Endothelial cell of umbilical vein (primary cell): ENCODE measurements around the gene KCP. TPM values are rescaled to one million over a fixed set of nuclear protein-coding genes. Genes with fewer than 3 reads are reported as not detected.
A peak's percentile ranks its signal among the peaks of the same experiment; 100 is the strongest.

ENCODE experiments used
- BruUV-seq: library from RNA; stranded (reverse); fragments of 400-500 nt; replicated peaks from 2 replicates; lab custom pipeline; 2021; lab: Mats Ljungman, UMichigan
- CTCF ChIA-PET: fragments of 300-600, 350-600 bp; sonication (Branson Sonifier 250); formaldehyde crosslinking; loops from one replicate; lab custom pipeline; 2021; ENCODE audit warnings: antibody characterized with exemption, inconsistent platforms; lab: Charles Lee
- POLR2A ChIA-PET: fragments of 300-600, 350-600 bp; sonication (Branson Sonifier 250); formaldehyde crosslinking; loops from one replicate; lab custom pipeline; 2021; ENCODE audit warnings: antibody characterized with exemption, inconsistent platforms; lab: Charles Lee
- DNase-seq: peaks from one replicate; pipeline ENCODE4 v3.0.0-alpha.2; 2011; ENCODE audit warnings: low read depth, low spot score
- FAIRE-seq: peaks from 2 replicates; lab custom pipeline; 2011; peaks lifted over from hg19 to GRCh38; lab: Jason Lieb, UNC
- H2AFZ ChIP-seq: 2 replicates; pipeline ENCODE4 v1.6.0; 2012; ENCODE audit warnings: low read depth, low read length, control low read depth, inconsistent platforms
- H3K27ac ChIP-seq: 2 replicates; pipeline ENCODE4 v1.5.1; 2011; ENCODE audit warnings: low read depth, mild to moderate bottlenecking, control low read depth, low read length, moderate library complexity; ENCODE audit not compliant: insufficient read depth
- H3K27me3 ChIP-seq, 2 experiments: 2 replicates each; pipeline versions ENCODE4 v1.6.0 to v1.6.1; 2011; ENCODE audit warnings: low read length in 2 of 2, mixed read lengths in 1 of 2; ENCODE audit not compliant: control insufficient read depth in 2 of 2, insufficient read depth in 2 of 2
- H3K36me3 ChIP-seq, 2 experiments: 2 replicates in 1 of 2; 3 replicates in 1 of 2; pipeline ENCODE4 v1.5.1; 2011; ENCODE audit warnings: low read length in 2 of 2, mild to moderate bottlenecking in 1 of 2, moderate library complexity in 1 of 2; ENCODE audit not compliant: control insufficient read depth in 2 of 2, insufficient read depth in 2 of 2; ENCODE audit errors: extremely low read depth in 1 of 2
- H3K4me1 ChIP-seq: 3 replicates; pipeline ENCODE4 v1.5.1; 2011; ENCODE audit warnings: mild to moderate bottlenecking, low read length; ENCODE audit not compliant: control insufficient read depth, insufficient read depth; ENCODE audit errors: extremely low read depth
- H3K4me2 ChIP-seq: 2 replicates; pipeline ENCODE4 v1.6.1; 2011; ENCODE audit warnings: low read length, control low read depth, mixed read lengths; ENCODE audit not compliant: insufficient read depth
- H3K4me3 ChIP-seq, 3 experiments: fragments of 200-600 bp in 1 of 3; sonication (generic), shearing (Covaris generic) in 1 of 3; replicated peaks in 1 of 3; 2 replicates each; pipeline ENCODE4 v1.5.1; 2011 to 2016; ENCODE audit warnings: control low read depth in 3 of 3, low read length in 3 of 3, mild to moderate bottlenecking in 2 of 3, inconsistent platforms in 1 of 3, low read depth in 1 of 3, moderate library complexity in 1 of 3; ENCODE audit not compliant: insufficient read depth in 1 of 3
- H3K79me2 ChIP-seq: 2 replicates; pipeline ENCODE4 v1.6.0; 2012; ENCODE audit warnings: low read length, inconsistent platforms; ENCODE audit not compliant: control insufficient read depth, insufficient read depth
- H3K9ac ChIP-seq: replicated peaks from 2 replicates; pipeline ENCODE3; 2011; ENCODE audit warnings: low read length, control low read depth; ENCODE audit not compliant: insufficient read depth; ENCODE audit errors: extremely low read depth
- H3K9me1 ChIP-seq: replicated peaks from 3 replicates; pipeline ENCODE4 v1.6.0; 2011; ENCODE audit warnings: mild to moderate bottlenecking, low read length; ENCODE audit not compliant: control insufficient read depth, insufficient read depth; ENCODE audit errors: extremely low read depth
- H3K9me3 ChIP-seq: replicated peaks from 2 replicates; pipeline ENCODE4 v1.5.1; 2012; ENCODE audit warnings: low read length, inconsistent platforms; ENCODE audit not compliant: control insufficient read depth, insufficient read depth
- H4K20me1 ChIP-seq: replicated peaks from 2 replicates; pipeline ENCODE3; 2011; ENCODE audit warnings: mild to moderate bottlenecking, low read length; ENCODE audit not compliant: control insufficient read depth, insufficient read depth; ENCODE audit errors: extremely low read depth
- EZH2 ChIP-seq: IDR thresholded peaks from 2 replicates; pipeline ENCODE4 v1.6.1; 2012; ENCODE audit warnings: borderline replicate concordance, low read depth, mild to moderate bottlenecking, moderate library complexity, low read length, inconsistent platforms; ENCODE audit not compliant: severe bottlenecking
- FOS ChIP-seq: IDR thresholded peaks from 2 replicates; pipeline ENCODE4 v1.6.1; 2011; ENCODE audit warnings: mild to moderate bottlenecking, low read length, moderate library complexity, borderline replicate concordance; ENCODE audit not compliant: insufficient read depth
- GATA2 ChIP-seq: IDR thresholded peaks from 2 replicates; pipeline ENCODE4 v1.7.0; 2011; ENCODE audit warnings: low read depth, mild to moderate bottlenecking, moderate library complexity, mixed read lengths, low read length; ENCODE audit not compliant: insufficient read length, insufficient read depth
- JUN ChIP-seq: IDR thresholded peaks from 2 replicates; pipeline ENCODE4 v1.6.1; 2011; ENCODE audit warnings: borderline replicate concordance, low read depth; ENCODE audit not compliant: insufficient read length, insufficient read depth
- MYC ChIP-seq: IDR thresholded peaks from one replicate; pipeline ENCODE4 v1.6.1; 2011; ENCODE audit warnings: mild to moderate bottlenecking, low read depth, low read length
- POLR2AphosphoS5 ChIP-seq: IDR thresholded peaks from 2 replicates; pipeline ENCODE4 v1.6.1; 2012; ENCODE audit warnings: low read depth, mild to moderate bottlenecking, control low read depth, low read length, moderate library complexity; ENCODE audit not compliant: insufficient read depth
- dilution Hi-C: fragments of 300-500 bp; cut with MboI; formaldehyde crosslinking; loops from one replicate; pipeline ENCODE4 v1.15.0; 2019; ENCODE audit warnings: low sequenced_read_pairs; ENCODE audit not compliant: extremely low pct_ligation_motif_present
- intact Hi-C: fragments of 100-400 bp; cut with micrococcal nuclease; formaldehyde crosslinking; loops from one replicate; pipeline ENCODE4 v1.10.0; 2022
- polyA plus RNA-seq, 4 experiments: library from polyadenylated mRNA; depleted of rRNA in 3 of 4; stranded (reverse) in 3 of 4; unstranded in 1 of 4; fragments of >200 nt; gene quantifications; 2 replicates each; pipeline versions ENCODE4 v1.2.1 to v1.2.3, GENCODE V29; 2011 to 2012; ENCODE audit warnings: missing spikeins in 1 of 4
- total RNA-seq: library from RNA; stranded (reverse); gene quantifications from 2 replicates; pipeline ENCODE4 v1.2.3, GENCODE V29; 2021
- TF ChIP-seq, protein P1 (sequence below): IDR thresholded peaks from 2 replicates; pipeline ENCODE4 v1.6.1; 2011; ENCODE audit not compliant: insufficient read depth, insufficient read length

KCP gene
- total and polyA plus RNA-seq, 2 donors (not counting 3 experiments of a cell fraction or from before 2014, with no cell fraction given): not detected

DNA sequence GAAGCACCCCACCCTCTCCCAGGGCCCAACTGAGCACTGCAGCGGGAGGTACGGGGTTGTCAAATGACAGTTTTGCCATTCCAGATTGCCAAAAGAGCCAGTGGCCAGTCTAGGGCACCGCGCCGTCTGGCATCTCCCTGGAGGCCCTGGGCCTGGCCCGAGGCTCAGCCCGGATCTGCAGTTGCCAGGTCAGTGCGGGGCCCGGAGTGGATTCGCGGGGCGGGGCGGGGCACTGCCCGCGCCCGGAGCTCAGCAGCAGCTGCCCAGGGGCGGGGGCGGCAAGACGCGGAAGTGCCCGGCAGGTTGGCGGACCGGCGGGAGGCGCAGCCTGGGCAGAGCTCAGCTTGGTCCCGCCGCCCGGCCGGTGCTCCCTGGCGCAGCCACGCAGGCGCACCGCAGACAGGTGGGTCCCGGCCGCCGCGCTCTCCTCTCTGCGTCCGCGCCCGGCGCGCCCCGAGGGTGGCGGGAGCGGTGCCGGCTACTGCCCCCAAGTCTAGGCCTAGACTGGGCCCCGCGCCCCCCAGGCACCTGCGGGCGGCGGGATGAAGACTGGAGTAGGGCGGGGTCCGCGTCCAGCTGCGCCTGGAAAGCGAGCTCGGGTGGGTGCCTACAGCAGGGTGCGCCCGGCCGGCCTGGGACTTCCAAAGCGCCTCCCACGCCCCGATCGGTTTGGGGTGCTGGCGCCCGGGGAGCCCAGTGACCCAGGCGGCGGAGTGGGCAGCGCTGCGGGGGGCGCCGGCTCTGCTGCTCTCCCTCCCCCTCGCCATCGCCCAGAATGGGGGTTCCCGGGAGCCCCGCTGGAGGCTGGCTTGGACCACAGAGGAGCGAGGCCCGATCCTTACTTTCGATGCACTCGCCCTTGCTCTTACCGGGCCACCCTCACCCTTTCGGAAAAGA lies 27.4 kb upstream of the KCP start, which contains the start of gene IRF5:
IRF5 (plus strand) TSS at position 281 of the 897 bp plus-strand sequence. CDS start 4,155 bp downstream, outside the sequence.
- H3K27me3 ChIP-seq: peaks cover 23% of the 10 kb centered on the region in 2 experiments
- no peaks in the 10 kb centered on the region for H4K20me1 ChIP-seq
- FAIRE-seq (no peak), DNase-seq (no peak)
- H3K9ac ChIP-seq: no peak within 1 kb of the TSS
- peak within 1 kb of the TSS; percentile 84 for H3K4me2 ChIP-seq
- H3K9me3 ChIP-seq: no peaks in the 10 kb centered on the region
- dilution Hi-C loops (no loop called here), intact Hi-C loops (no loop called here)
- H3K27ac ChIP-seq: no peak within 1 kb of the TSS
- H3K36me3 ChIP-seq: no peaks in the 10 kb centered on the region
- no TSS peak for BruUV-seq
- TF ChIP-seq MYC (no peak), FOS (no peak), EZH2 (no peak), GATA2 (no peak), JUN (no peak), POLR2AphosphoS5 (no peak)
- TF ChIP-seq, protein P1, sequence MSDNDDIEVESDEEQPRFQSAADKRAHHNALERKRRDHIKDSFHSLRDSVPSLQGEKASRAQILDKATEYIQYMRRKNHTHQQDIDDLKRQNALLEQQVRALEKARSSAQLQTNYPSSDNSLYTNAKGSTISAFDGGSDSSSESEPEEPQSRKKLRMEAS: no peak
- H2AFZ ChIP-seq: peak within 1 kb of the TSS; percentile 52
- no peaks in the 10 kb centered on the region for H3K9me1 ChIP-seq
- ChIA-PET CTCF (interaction anchor here (1.0 kb wide), 1 partner anchor 226 kb away, joined by 3 read pairs; no protein-coding TSS in a partner anchor), POLR2A (no interaction called here)
- peaks cover 7% of the 10 kb centered on the region for H3K4me1 ChIP-seq
- no peaks in the 10 kb centered on the region for H3K79me2 ChIP-seq
- peak within 1 kb of the TSS; percentile 7 to 55 (median 32) for H3K4me3 ChIP-seq
